ENCODE measurements around the gene PPP1R13L. TPM values are rescaled to one million over a fixed set of nuclear protein-coding genes. Genes with fewer than 3 reads are reported as not detected.
A peak's percentile ranks its signal among the peaks of the same experiment; 100 is the strongest.
"Not testable (repeated sequence)": the region's sequence is repeated elsewhere in the genome, so short reads cannot be mapped to it uniquely, and the experiment has no call there.

Gene PPP1R13L
- polyA plus RNA-seq, 12 donors, result 2.4 to 48.5 (median 4.8) TPM; not detected in 1

DNA sequence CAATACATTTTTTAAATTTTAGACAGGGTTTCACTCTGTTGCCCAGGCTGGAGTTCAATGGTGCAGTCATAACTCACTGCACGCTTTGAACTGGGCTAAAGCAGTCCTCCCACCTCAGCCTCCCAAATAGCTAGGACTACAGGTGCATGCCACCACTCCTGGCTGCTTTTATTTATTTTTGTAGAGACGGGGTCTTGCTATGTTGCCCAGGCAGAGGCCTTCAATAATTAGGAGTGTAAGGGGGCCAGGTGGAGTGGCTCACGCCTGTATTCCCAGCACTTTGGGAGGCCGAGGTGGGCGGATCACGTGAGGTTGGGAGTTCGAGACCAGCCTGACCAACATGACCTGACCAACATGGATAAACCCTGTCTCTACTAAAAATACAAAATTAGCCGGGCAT is 27.7 kb upstream of the PPP1R13L start:
- DNase-seq, result not testable (repeated sequence)

DNA sequence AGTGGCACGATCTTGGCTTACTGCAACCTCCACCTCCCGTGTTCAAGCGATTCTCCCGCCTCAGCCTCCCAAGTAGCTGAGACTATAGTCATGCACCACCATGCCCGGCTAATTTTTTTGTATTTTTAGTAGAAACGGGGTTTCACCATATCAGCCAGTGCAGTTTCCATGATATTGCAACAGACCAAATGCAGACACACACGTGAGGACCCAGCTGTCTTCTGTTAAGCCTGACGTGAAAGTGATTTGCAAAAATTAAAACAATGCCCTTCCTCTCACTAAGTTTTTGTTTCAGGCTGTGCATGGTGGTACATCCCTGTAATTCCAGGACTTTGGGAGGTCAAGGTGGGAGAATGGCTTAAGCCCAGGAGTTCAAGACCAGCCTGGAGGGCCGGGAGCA is 26.1 kb upstream of the PPP1R13L start:
- not testable (repeated sequence) for DNase-seq

DNA sequence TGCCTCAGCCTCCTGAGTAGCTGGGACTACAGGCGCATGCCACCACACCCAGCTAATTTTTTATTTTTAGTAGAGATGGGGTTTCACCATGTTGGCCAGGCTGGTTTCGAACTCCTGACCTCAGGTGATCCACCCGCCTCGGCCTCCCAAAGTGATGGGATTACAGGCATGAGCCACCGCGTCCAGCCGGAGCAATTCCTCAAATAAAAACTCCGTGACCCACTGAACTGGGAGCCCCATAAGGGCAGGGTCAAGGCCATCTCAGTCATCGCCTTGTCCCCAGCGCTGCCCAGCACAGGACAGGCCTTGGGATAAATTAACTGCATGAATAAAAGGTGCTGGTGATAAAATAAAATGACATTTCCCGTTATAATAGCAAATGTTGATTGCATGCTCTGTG is 25.0 kb upstream of the PPP1R13L start:
- DNase-seq, result not testable (repeated sequence)

DNA sequence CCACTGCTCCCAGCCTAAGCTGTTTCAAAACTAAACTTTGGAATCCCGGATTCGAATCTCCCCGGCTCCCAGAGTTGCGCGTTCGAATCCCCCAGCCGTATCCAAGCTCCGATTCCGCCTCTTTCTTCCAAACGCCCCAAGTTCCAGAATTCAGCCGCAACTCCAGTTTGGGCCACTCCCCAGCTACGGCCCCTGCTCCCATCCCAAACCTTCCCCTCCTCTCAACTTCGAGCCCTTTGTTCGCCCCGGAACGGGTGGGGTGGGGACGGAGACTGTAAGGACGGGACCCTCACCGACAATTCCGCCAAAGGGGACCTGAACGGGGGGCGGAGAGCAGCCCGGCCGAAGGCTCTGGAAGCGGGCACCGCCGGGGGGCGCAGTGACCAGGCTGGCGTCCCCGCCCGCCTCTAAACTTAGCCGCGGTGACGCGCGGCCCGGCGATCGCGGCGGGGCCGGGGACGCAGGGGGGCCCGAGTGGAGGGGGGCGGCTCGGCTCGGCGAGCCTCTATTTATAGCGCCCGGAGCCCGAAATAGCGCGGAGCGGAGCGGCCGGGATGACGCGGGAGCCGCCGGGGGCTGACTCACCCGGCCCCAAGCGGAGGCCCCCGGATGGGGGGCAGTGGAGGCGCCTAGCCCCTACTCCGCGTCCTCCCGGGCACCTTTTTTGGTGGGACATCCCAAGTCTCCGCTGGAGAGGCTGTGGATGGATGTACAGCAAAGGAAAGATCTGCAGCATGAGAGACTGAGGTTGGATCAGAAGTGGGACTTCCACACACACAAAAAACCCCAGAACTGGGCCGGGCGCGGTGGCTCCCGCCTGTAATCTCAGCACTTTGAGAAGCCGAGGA is 23.7 kb upstream of the PPP1R13L start:
- DNase-seq, result no peak

DNA sequence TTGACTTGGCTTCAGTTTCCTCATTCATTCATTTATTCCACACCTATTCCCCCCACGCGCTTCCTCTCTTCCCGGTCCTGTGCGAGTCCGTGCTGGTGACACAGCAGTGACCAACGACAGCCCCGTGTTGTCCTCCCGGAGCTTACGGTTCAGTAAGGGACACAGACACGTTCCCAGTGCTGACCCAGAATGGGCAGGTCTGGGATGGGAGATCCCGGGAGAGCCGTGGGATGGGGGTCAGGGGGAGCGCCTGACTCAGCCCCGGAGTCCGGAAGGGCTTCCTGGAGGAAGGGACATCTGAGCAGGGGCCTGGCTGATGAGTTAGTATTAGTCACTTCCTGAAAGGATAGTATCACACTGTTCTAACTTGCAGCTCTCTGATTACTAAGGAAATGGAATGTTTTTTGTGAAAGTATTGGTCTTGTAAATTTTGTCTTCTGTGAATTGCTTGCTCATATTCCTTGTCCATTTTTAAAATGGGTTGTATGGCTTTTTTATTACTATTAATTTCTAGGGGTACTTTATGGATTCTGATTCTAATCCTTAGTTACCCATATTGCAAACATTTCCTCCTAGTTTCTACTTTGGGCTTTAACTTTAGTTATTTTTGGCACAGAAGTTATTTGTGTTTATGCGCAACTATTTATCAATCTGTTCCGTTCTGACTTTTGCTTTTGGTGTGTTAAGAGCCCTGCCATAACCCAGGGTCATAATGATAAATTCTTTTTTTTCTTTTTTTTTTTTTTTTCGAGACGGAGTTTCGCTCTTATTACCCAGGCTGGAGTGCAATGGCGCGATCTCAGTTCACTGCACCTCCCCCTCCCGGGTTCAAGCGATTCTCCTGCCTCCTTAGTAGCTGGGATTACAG is 19.6 kb upstream of the PPP1R13L start:
- DNase-seq, result no peak

DNA sequence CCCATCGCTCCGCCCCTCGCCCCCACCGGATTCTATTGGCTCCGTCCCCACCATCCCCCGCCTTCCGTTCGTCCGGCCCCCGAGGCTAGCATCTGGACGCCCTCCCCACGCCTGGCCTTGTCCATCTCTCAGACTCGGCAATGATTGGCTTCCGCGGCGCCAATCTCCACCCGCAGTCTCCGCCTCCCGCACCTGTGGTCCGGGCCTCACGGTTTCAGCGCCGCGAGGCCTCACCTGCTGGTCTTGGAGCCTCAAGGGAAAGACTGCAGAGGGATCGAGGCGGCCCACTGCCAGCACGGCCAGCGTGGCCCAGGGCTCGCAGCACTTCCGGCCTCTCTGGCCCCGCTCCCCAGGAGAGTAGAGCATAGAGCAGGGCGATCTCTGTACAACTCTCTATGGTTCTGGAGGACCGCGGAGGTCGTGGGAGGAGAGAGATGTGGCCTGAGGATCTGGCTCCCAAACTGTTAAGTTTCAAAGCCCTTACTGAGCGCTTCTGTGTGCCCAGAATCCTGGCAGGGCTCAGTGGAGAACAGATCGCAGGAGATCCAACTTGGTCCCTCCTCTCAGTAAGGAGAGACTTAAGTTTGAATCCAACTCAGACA is 18.8 kb upstream of the PPP1R13L start, which contains the start of gene ERCC1:
TSS of gene ERCC1 (minus strand) at position 329 of the 602 bp plus-strand sequence. CDS start 543 bp downstream, outside the sequence.
- DNase-seq, result peak; percentile 89

DNA sequence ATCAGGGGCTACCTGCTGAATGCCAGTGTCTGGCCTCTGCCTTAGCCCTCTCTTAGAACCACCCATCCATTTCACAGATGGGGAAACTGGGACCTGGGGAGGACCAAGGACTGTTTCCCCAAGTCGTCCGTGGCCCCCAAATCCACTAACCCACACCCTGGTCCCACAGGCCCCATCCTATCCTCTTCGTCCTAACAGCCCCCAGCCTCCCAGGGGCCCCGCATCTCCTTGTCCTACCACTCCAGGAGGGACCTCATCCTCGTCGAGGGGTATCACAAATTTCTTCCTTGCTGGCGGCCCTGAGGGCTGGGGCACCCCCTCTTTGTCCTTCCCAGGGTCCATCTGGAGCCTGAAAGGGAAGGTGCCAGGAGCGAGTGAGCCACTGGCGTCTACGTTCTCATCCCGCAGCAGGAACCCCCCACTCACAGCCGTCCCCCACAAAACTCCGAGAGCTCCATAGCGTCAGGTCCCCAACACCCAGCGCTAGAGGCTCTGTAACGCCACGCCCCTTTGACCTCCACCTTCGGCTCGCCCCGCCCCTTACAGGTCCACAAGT is 18.2 kb upstream of the PPP1R13L start:
- no peak for DNase-seq

DNA sequence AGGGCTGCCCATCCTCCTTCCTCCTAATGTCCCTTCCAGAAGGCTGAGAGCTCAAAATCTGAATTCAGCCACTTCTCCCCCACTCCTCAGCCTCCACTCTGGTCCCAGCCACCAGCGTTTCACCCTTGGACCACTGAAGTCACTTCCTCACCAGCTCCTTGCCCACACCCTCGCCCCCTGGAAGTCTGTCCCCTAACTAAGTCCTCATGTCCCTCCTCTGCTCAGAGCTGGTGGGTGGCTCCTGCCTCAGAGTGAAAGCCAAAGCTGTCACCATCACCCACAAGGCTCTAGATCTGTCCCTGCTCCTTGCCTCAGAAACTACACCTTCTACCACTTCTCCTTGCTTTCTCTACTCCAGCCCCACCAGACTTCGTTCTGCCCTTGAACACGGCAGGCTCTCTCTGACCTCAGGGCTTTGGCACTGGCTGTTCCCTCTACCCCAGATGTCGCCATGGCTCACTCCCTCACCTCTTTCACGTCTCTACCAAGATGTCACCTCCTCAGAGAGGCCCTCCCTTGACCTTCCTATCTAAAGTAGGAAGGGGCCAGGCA is 17.2 kb upstream of the PPP1R13L start:
- no peak for DNase-seq

DNA sequence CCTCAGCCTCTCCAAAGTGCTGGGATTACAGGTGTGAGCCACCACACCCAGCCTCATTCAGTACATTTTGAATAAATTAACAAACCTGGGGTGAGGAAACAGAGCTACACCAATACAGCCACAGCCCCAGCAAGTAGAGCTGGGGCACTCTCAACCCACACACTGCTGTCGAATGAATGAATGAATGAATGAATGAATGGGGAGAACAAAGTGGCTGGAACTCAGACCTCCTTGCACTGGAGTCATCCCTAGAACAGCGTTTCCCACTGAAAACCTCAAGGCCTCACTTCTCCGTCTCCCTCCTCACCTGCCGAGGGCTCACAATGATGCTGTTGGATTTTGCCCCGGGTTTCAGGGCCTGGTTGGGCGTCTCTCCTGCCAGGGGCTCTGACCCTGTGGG is 16.0 kb upstream of the PPP1R13L start:
- no peak for DNase-seq

DNA sequence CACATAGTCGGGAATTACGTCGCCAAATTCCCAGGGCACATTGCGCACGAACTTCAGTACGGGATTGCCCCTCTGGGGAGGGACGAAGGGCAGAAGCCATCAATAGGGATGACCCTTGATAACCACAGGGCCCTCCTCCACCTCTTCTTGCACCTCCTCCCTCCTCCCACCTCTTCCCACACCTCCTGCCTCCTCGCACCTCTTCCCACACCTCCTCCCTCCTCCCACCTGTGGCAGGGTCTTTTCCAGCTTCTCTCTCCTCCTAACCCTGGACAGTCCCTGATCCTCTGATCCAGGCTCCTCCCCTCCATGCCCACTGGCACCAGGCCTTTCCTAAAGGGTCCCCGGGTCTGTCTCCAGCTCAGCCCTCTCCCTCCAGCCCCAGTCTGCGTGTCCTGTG is 15.5 kb upstream of the PPP1R13L start:
- no peak for DNase-seq

DNA sequence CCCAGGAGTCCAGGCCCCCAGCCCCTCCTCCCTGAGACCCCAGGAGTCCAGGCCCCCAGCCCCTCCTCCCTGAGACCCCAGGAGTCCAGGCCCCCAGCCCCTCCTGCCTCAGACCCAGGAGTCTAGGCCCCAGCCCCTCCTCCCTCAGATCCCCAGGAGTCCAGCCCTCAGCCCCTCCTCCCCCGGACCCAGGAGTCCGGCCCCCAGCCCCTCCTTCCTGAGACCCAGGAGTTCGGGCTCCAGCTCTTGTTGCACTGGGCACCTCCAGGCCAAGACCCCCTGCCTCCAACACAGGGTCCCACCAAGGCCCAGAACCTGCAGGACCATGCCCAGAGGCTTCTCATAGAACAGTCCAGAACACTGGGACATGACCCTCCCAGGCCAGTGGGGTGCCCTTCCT is 15.0 kb upstream of the PPP1R13L start:
- DNase-seq, result no peak

DNA sequence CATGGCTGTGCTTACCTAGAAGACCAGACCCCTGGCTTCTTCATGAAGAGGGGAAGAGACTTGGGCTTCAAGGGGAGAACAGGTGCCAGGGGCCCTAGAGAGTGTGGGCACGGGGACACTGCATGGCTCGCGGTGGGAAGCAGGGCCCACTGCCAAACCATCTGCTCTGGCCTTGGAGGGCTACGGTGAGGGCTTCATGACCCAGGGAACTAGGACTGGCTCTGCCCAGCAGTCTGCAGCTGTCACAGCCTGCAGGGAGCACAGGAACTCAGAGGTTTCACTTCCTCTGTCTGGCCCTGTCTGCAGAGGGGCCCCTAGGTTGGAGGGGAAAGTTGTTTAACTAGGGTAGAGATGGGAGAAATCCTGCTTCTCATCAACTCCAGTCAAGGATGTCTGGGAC is 14.5 kb upstream of the PPP1R13L start:
- no peak for DNase-seq

DNA sequence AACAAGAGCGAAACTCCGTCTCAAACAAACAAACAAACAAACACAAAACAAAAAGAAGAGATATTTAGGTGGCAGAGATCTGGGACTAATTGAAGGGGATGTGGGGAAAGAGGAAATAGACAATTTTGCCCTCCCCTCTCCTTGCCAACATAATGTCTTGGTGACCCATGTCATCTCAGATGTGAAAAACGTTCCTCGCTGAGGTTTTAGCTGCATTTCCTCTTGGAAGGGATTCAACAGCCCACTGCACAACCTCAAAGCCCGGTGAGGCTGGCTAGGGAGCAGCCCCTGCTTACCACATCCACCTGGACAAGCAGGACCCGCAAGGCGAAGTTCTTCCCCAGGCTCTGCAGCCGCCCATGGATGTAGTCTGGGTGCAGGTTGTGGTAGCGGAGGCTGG is 13.9 kb upstream of the PPP1R13L start:
- no peak for DNase-seq

DNA sequence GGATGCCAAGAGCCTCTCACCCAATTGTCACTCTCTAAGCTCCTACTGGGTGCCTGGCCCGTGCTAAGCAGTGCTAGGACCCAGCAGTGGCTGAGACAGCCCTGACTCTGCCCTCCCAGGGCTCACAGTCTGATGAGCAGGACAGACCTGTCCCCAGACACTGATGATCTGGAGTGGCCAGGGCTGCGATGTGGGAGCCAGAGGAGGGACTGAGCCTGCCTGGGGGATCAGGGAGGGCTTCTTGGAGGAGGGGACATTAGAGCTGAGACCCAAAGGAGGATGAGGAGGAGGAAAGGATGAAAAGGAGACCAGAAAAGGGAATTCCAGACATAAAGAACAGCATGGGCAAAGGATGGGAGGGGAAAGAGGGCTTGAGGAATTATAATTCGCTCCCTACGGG is 12.3 kb upstream of the PPP1R13L start:
- DNase-seq, result no peak

DNA sequence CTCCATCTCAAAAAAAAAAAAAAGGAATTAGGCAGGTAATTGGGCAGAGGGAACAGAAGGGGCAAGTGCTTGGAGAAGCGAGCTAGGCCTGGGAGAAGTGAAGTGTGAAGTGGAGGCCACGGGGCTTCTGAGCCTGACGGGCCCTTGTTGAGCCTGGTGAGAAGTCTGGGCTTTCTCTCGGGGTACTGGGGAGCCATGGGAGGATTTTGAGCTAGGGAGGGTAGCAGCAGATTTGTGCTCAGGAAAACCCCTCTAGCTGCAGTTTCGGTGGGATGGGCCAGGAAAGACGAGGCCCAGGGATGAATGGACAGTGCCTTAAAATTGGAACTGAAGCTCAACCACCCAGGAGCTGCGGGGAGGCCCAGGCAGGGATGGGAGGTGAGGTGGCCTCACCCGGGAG is 9.6 kb upstream of the PPP1R13L start:
- DNase-seq, result no peak

DNA sequence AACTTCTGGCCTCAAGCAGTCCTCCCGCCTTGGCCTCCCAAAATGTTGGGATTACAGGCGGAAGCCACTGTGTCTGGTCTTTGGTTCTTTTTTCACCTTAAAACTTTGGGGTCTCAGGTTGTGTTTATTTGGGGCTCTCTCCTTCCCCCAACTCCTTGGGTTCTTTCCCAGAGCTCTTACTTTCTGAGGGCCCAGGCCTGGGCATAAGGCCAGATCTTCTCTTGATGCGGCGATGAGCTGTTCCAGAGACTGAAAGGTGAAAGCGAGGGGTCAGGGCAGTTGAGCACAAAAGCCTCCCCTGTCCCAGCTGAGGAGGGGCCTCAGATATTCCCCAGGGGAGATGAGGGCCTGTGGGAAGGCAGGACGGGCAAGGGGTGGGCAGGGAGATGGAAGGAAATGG is 8.6 kb upstream of the PPP1R13L start:
- DNase-seq, result no peak

DNA sequence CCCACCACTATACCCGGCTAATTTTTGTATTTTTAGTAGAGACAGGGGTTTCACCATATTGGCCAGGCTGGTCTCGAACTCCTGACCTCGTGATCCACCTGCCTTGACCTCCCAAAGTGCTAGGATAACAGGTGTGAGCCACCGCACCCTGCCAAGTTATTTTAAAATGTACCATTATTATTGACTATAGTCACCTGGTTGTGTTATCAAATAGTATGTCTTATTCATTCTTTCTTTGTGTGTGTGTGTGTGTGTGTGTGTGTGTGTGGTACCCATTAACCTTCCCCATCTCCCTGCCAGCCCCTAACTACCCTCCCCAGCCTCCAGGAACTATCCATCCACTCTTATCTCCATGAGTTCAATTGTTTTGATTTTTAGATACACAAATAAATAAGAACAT is 5.5 kb upstream of the PPP1R13L start:
- DNase-seq, result not testable (repeated sequence)

DNA sequence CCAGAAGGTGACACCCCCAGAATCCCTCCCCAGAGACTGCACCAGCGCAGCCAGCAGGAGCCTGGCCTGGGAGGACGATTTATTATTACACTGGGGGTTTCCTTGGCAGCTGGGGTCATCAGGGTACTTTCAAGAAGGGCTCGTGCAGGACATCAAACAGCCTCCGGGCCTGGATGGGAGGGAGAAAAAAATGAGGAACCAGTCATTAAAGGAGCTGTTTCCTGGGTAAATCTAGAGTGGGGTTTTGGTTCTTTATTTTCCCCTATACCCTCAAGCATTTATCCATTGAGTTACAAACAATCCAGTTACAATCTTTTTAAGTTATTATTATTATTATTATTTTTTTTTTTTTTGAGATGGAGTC is 4.7 kb upstream of the PPP1R13L start:
- DNase-seq, result no peak

DNA sequence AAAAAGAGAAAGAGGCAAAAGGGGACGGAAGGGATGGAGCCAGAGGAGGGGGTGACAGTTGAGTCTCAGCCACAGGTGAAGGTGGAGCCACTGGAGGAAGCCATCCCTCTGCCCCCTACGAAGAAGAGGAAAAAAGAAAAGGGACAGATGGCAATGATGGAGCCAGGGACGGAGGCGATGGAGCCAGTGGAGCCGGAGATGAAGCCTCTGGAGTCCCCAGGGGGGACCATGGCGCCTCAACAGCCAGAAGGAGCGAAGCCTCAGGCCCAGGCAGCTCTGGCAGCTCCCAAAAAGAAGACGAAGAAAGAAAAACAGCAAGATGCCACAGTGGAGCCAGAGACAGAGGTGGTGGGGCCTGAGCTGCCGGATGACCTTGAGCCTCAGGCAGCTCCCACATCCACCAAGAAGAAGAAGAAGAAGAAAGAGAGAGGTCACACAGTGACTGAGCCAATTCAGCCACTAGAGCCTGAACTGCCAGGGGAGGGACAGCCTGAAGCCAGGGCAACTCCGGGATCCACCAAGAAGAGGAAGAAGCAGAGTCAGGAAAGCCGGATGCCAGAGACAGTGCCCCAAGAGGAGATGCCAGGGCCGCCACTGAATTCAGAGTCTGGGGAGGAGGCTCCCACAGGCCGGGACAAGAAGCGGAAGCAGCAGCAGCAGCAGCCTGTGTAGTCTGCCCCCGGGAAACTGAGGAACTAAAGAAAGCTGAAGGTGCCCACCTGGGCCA is 4.1 kb upstream of the PPP1R13L start:
- DNase-seq, result no peak

DNA sequence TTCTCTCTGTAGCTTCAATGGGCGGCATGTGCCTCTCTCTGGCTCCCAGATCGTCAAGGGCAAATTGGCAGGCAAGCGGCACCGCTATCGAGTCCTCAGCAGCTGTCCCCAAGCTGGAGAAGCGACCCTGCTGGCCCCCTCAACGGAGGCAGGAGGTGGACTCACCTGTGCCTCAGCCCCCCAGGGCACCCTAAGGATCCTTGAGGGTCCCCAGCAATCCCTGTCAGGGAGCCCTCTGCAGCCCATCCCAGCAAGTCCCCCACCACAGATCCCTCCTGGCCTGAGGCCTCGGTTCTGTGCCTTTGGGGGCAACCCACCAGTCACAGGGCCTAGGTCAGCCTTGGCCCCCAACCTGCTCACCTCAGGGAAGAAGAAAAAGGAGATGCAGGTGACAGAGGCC is 3.3 kb upstream of the PPP1R13L start:
- DNase-seq, result no peak

DNA sequence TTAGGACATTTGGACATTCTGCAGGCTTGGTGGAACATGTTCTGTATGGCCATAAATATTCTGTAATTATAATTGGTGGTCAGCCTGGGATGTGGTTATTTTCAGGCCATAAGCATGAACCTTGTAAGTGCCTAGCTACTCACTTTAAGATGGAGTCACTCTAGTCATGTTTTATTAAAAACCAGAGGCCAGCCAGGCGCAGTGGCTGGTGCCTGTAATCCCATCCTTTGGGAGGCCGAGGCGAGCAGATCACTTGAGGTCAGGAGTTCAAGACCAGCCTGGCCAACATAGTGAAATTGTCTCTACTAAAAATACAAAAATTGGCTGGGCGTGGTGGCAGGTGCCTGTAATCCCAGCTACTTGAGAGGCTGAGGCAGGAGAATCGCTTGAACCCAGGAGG is 2.7 kb upstream of the PPP1R13L start:
- DNase-seq, result not testable (repeated sequence)

All from muscle of arm (tissue), 12 donors.